HG03095 (cell line): ENCODE data around the gene AMT.

Experiments used
- ATAC-seq: cut with Tn5 transposase; IDR thresholded peaks from one replicate; pipeline ENCODE4 v1.9.1; 2021; ENCODE audit warnings: moderate library complexity; ENCODE audit not compliant: unreplicated experiment

Gene AMT

DNA sequence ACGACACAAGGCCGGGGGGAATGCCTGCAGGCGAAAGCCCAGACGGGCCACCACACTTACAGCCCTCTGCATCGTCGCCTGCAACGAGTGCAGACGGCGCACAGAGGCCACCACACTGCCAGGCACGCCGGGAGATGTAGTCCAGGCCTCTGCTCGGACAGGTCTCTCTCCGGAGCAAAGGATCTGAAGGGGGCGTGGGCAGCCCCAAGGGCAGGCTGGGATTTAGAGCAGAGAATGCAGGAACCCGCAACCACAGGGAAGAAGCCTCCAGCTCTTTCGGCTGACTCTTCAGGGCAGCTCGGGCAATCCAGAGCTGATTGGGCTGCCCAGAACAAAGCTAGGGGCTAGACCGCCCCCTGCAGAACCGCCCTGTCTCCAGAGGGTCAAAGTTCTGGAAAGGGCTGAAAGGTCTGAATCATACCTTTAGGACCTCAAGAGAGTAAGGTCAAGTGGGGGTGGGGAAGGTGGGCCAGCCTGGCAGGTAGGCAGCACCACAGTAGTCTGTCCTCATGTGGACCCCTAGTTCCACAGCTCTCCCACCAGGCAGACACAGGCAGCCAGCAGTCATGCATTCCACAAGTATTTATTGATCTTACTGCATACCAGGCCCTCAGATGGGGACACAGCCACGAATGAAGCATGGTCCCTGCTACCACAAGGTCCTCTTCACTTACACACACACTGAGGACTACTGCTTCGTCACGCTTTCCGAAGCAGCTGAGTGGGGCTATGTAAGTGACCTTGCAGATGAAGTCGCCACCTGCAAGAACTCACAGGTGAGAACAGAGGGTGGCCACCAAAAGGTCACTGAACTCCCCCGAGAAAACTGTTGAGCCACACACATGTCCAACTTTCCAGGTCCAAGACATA, at the start of gene AMT:
Gene AMT (minus strand): TSS at position 95 of the 870 bp plus-strand sequence. CDS start 23 bp downstream, at position 72.
- ATAC-seq: no peak

- ATAC-seq: peak; percentile 19
Measured at GRCh38 chr3:49470714-49471420, 48.6 kb upstream of the AMT start.

DNA sequence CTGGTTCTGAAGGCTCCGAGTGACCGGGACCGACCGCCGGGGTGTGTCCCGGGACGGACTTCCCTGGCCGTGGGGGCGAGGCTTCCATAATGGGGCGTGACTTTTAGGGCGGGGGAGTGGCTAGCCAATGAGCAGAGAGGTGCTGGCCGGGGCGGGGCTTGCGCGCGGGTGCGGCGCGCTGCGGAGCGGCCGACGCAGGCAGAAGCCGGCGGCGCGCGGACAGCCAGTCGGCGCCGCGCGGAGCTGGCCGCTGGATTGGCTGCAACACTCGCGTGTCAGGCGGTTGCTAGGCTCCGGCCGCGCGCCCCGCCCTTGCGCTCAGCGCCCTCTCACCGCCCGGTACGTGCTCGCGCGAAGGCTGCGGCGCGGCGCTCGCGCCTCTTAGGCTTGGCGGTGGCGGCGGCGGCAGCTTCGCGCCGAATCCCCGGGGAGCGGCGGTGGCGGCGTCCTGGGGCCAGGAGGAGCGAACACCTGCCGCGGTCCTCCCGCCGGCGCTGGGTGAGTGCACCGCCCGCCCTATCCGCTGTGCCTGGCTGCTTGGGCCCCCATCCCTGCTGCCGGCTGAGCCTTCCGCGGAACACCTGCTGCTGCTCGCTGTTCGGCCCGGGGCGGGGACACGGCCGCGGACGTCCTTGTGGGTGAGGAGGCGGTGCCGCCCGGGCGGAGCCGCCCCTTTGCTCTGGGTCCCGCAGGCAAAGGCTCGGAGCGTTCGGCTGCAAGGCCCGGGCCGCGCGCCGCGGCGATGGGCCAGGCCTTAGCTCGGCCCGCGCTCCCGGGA, 47.9 kb upstream of the AMT start, which contains the start of gene DAG1:
Gene DAG1 (plus strand): TSS at position 332 of the 778 bp plus-strand sequence. CDS start 40,268 bp downstream, outside the sequence.
- peak; percentile 83 for ATAC-seq

DNA sequence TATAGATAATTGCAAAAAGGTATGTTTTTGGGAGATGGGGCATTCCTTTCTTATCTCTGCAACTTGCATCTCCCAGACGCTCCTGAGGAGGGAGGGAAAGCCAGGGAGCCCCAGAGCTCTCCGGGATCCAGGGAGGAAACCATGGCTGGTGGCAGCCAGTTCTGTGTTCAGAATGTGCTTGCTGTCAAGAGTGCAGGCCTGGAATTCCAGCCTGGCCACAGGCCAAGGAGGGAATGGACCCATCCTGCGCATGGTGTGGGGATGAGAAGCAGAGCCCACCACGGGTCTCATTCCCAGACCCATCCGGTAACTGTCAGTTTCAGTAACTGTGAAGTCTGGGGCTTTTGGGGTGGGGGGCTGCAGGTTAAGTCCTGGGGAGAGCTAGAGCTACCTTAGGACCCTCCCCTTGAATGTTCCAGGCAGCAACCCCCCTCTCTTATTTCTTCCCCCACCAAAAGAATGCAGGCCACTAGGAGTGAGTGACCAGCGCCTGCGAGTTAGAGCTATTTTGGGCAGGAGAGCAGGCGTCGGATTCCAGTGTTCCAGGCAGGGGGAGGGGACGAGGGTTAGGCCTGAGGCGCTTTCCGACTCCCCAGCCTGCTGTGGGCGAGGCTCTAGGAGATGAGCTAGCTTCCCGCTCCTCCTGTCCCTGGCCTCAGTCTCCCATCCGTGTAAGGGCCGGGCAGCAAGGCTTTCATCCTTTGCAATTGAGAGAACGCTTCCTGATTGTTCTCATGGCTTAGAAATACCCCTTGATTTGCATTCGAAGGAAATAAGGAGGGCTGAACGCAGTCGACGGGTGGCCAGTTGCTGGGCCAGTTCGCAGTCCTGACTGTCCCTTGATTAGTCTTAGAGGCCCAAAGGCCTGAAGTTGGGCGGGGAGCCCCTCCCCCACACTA, 47.0 kb upstream of the AMT start:
- no peak for ATAC-seq

DNA sequence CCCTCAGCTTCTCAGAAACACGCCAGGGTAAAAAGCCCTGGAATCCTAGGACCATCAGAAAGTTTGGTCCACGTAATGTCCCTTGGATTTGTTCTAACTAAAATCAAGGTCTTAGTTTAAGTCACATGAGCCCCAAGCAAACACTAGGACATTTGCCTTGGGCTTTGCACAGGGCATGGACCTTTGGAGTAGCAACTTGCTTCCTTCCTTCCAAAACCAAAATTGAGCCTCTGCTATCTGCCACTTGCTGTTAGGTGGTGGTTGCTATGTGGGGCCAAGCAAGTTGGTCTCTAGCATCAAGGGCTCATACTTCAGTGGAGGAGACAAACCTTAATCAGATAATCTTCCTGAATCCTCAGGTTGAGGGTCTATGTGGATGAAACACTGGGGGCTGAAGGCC, 43.8 kb upstream of the AMT start:
- ATAC-seq: no peak

DNA sequence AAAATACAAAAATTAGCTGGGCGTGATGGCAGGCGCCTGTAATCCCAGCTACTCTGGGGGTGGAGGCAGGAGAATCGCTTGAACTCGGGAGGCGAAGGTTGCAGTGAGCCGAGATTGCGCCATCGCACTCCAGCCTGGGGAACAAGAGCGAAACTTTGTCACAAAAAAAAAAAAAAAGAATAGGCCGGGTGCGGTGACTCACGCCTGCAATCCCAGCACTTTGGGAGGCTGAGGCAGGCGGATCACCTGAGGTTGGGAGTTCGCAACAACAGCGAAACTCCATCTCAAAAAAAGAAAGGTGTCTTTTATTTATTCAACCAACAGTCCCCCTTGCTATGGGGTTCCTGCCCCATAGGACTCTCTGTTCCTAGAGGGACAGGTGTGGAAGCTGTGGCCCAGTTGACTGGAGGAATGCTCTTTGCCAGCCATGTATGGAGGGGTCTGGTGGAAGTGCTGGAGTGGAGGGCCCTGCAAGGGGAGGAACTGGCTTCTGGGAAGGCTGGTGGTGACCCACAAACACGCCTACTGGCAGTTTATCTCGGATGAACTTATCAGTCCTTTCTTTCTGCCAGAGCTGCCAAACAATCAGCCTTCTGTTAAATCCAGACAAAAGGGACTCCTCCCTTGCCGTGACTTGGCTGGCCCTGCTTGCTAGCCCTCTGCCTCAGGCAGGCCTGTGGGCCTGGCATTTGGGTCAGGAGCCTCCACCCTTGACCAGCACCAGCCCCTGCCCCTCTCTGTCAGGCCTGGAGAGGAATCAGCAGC, 43.2 kb upstream of the AMT start:
- ATAC-seq: no peak

GRCh38 chr3:49462222-49462621, 39.9 kb upstream of the AMT start:
- no peak for ATAC-seq

GRCh38 chr3:49461443-49462171, 39.3 kb upstream of the AMT start:
- ATAC-seq: no peak

DNA sequence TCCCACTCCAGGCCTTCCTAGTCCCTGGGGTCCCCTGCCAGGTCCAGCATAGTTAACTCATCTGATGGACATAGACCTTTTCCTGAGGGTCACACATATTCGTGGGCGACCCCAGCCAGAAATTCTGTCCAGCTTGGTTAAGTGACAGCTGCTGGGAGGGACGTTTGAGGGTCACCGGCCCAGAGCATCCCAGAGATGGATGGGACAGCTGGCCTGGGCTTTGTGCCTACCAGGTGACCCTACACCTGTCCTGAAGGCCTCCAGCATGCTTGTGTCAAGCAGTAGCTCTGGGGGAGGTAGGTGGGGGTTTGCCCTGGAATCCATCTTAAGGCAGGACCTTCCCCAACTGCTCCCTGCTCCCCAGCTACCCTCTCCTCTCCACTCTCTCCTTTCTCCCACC, 38.7 kb upstream of the AMT start:
- ATAC-seq: no peak

DNA sequence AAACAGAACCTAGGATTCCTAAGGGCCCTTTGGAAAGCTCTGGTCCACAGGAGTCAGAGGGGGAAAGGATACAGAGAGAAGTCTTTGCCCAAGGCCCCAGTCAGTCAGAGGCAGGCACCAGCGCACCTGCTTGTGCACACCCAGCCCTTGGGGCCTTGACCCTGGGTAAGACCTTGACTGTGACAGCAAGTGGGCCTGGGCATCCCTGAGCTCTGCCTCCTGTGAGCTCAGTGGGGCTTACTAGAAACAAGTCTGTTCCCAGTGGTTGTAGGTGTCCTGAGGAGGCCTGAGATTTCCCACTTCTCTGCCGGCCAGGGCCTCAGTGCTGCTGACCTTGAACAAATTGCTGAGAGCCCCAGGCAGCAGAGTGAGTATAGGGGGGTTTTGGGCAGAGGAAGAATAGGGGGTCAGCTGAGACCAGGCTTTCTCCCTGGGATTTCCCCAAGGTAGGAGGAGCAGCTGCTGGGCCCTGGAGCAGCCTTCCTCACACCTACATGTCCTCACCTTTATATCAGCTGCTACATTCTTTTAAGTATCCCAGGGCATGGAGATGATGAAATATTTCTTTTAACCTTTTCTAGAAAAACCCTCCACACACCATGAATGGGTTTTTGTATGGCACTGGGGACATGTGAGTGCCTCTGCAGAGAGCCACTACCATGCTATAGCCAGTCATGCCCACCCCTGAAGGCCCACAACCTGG, 38.1 kb upstream of the AMT start:
- no peak for ATAC-seq

DNA sequence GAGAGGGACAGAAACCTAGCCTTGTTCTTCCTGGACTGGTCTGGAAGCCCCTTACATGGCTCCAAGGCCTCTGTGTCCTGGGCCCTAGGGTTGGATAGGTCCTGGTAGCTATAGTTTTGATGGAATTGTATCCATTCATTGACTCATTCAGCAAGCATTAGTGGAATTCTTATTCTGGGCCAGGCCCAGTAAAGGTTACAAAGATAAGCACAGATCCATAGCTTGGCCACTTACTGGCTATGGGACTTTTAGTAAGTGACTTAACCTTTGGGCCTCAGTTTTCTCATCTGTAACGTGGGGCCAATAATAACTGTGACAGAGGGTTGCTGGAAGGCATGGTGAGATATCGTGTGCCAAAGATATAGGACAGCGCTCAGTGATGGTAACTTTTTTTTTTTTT, 34.2 kb upstream of the AMT start:
- no peak for ATAC-seq

DNA sequence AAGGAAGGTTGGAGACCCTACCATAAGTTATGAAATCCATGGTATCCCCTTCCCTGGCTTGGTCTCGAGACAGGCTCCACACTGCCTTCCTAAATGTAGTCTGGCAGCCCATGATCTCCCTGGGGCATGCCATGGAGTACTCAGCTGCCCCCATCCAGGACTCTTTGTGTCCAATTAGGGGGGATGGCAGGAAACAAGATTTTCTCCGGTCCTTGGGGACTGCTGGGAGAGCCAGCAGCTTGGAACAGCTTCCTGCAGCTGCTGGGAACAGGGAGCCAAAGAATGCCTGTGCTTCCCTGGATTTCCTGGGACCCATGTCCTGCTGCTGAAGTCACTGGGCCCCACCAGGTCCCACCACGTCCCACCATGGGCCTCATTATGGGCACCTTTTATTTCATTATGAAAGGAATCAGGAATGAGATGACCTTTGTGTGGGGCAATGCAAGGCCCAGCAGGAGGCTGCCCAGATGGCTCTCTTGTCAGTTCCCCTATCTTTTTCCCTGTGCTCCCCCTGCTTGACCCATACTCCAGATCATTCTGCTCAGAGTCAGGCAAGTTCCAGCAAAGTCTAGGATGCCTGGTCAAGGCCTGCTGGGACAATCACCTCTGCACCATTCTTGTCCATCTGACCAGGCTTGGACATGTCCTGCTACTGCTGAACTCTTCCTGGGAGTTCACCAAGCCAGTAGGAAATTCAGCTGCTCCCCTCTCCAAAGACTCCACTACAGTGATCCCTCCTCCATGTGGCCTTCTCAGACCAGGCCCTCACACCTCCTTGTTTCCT, 32.8 kb upstream of the AMT start:
- ATAC-seq: no peak

- no peak for ATAC-seq
Measured at GRCh38 chr3:49454458-49454857, 32.2 kb upstream of the AMT start.

- ATAC-seq: no peak
Measured at GRCh38 chr3:49453621-49454020, 31.3 kb upstream of the AMT start.

DNA sequence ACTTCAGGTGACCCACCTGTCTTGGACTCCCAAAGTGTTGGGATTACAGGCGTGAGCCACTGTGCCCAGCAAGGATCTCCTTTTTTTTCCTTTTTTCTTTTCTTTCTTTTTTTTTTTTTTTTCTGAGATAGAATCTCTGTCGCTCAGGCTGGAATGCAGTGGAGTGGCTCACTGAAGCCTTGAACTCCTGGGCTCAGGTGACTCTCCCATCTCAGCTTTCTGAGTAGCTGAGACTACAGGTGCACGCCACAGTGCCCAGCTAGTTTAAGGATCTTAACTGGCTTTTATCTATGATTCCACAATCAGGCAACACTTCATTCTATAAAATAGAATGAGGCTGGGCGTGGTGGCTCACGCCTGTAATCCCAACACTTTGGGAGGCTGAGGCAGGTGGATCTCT, 23.1 kb upstream of the AMT start:
- no peak for ATAC-seq

DNA sequence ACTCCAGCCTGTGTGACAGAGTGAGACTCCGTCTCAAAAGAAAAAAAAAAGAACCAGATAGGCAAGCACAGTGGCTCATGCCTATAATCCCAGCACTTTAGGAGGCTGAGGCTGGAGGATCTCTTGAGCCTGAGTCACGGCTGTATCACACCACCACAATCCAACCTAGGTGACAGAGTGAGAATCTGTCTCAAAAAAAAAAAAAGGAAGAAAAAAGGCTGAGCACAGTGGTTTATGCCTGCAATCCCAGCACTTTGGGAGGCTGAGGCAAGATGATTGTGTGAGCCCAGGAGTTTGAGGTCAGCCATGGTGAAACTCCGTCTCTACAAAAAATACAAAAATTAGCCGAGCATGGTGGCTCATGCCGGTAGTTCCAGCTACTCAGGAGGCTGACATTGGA, 12.5 kb upstream of the AMT start:
- ATAC-seq: no peak

DNA sequence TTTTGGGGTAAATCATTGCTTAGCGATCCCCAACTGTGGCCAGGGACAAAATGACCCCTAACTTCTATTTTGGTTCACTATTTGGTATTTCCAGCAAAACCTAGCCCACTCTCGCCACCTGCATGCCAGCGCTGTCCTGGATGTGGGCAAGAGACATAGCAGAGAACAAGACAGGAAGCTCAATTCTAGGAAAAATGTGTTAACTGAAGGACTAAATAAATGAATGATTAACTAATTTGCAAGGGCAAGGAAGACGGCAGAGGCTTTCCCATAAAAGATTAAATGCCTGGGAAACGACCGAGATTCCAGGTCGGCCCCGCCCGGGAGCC, 6.4 kb upstream of the AMT start:
- ATAC-seq: no peak

DNA sequence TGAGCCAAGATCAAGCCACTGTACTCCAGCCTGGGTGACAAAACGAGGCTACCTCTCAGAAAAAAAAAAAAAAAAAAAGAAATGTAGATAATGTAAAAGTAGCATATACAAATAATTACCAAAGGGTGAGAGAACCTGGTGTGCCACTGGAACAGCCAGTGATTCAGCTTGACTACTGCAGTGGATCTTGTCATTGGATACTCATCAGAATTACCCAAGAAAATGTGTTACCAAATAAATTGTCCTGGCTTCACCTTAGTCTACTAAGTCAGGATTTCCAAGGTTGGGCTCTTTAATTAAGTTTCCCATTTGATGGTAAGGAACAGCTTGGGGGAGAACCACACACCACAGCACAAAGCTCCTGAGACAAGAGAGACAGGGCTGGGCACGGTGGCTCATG, 5.3 kb upstream of the AMT start:
- ATAC-seq: no peak
